Fibroblast of skin of right quadriceps (primary cell): Measurements from ENCODE around the gene IPO11.
"Not testable (repeated sequence)": the region's sequence is repeated elsewhere in the genome, so short reads cannot be mapped to it uniquely, and the experiment has no call there.

ENCODE experiments used
- DNase-seq: peaks from one replicate; pipeline ENCODE4 v3.0.0-alpha.2; 2013

Gene IPO11

DNA sequence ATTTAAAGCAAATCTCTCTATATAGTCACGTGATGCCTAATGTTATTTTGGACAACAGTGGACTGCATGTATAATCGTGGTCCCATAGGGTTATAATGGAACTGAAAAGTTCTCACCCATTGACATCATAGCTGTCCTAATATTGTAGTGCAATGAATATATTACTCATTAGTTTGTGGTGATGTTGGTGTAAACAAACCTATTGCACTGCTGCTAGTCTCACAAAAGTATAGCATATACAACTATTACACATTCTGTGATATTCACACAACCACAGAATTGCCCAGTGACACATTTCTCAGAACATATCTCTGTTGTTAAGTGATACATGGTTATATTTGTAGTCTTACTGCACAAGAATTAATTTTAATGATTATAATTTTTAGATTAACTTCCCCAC lies 37.7 kb downstream of the IPO11 start:
- DNase-seq, result no peak

DNA sequence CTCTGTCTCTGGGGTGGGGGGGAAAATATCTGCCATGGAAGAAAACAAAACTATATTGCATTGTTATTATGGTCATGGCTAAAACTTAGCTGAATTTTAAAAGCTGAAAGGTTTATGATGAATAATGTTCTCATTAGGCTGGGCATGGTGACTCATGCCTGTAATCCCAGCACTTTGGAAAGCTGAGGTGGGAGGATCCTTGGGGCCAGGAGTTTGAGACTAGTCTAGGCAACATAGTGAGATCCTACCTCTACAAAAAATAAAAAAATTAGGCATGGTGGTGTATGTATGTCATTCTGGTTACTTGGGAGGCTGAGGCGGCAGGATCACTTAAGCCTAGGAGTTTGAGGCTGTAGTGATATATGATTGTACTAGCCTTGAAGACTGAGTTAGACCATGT lies 44.5 kb downstream of the IPO11 start:
- peak; percentile 58 for DNase-seq

DNA sequence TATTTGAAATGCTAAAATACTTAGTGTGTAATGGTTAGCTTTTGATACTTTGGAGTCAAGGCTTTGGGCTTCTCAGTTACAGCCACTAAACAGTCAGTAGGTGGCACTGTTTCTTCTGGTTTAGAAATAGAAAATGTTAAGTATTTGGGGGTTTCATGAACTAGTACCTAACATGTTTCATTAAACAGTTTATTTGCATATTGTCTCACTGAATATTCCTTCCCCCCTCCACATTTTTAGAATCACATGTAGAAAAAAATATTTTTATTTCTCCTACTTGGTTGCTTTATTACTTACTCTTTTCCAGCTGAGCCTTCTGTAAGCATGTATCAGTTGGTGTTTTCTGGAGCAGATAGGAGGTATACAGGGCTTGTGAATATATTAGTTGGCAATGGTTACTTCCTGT lies 48.0 kb downstream of the IPO11 start:
- peak; percentile 54 for DNase-seq

DNA sequence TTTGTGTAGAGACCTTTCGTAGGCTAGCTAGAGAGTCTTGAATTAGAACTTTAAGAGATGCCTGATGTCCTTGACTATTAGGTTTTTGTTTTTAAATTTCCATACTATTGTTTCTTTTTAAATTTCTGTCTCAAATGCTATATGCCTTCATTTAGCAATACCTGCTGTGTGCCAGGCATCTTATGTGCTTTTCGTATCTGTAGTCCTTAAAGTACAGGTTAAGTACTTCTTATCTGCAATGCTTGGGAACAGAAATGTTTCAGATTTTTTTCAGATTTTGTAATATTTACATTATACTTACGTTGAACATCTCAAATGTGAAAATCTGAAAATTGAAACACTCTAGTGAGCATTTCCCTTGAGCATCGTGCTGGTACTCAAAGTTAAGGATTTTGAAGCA lies 49.0 kb downstream of the IPO11 start:
- no peak for DNase-seq

DNA sequence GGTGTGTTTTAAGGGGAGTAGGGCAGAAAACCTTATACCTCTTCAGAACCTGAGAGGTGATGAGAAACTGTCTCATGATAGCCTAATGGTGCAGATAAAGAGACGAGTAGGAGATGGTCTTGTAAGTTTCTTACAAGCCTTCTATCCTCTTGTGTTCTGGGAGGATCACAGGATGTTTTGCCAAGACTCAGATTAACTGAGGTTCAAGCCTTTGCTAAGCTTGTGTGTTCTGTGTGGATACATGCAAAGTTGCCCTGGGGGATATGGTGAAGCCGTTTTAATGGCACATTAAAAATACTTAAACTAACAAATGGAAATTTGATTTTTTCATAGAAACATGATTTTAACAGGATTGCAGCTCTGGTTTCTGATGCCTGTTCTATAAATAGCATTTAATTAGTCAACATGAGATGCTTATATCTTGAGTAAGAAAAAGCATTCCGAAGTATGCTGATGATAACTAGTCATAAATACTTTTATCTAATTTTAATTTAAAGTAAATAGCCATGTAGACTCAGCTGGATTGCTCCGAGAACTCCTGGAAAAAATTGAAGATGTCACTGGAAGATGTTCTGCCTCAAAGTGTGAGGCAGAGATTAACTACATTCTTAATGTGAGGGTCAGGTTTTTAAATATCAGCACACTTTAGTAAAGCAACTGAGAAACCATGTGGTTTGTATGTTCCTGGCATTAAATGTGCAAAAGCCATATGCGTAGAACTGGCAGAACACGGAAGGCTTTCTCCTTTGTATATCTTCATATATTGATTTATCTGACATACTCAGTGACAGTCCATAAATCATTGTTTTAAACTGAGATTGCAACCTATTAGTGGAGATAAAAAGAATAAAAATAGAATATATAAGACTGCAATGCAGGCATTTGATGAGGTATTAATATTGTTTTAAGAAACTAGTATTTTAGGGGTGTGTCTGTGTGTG lies 53.7 kb downstream of the IPO11 start:
- peak; percentile 58 for DNase-seq

DNA sequence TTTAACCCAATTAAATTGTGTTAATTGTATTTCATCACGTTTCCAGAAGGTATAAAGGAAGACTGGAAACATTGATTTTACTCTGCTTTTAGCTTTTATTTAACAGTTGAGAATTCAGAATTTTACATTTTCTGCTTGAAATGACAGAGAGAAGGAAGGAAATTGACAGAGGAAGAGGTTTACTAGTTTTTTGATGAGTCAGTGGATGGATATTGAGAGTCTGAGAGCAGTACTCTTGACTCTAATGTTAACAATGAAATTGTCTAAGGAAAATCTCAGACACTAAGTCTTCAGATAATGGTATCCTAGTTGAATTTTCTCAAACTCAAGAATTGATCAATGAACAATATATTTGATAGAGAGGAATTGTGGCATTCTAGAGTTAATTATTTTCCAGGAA lies 60.6 kb downstream of the IPO11 start:
- peak; percentile 19 for DNase-seq

DNA sequence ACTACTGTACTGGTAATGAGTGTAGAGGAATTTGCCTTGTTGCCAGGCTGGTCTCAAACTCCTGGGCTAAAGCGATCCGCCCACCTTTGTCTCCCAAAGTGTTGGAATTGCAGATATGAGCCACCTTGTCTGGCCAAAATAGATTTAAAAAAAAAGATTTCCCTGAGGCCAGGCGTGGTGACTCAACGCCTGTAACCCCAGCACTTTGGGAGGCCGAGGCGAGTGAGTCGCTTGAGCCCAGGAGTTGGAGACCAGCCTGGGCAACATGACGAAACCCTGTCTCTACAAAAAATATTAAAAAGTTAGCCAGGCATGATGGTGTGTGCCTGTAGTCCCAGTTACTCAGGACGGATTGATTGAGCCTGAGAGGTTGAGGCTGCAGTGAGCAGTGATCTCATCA lies 62.5 kb downstream of the IPO11 start:
- peak; percentile 76 for DNase-seq

DNA sequence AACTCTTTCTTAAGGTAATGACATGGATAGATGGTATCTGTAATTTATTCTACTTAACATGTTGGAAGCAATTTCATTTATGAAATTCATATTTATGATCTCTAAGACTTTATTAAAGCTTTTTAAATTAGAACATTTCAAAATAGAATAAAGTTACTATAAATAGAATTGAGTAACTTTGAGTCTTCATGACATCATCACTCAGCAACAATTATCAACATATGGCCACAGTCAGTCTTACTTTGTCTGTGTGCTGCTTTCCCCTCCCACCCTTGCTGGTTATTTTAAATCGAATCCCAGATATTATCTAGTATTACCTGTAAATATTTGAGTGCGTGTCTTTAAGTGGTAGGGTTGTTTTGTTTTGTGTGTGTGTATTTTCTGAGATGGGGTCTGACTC lies 65.2 kb downstream of the IPO11 start:
- peak; percentile 45 for DNase-seq

DNA sequence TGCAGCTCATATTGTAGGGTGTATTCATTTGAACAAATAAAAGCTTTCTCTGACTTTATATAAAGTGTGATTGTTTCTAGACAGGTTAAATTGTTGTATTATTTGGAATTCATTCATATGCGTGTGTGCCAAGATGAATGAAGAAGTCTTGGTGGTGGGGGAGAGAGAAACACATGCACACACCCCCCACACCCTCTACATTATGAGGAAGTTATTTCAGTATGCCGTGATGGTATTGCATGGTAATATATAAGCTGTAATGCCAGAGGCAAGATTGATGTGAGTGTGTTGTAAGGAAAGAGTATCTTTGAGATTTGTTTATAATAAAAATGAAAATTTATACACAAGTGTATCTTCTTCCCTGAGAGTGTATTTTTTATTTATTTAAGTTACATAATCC lies 71.0 kb downstream of the IPO11 start:
- no peak for DNase-seq

DNA sequence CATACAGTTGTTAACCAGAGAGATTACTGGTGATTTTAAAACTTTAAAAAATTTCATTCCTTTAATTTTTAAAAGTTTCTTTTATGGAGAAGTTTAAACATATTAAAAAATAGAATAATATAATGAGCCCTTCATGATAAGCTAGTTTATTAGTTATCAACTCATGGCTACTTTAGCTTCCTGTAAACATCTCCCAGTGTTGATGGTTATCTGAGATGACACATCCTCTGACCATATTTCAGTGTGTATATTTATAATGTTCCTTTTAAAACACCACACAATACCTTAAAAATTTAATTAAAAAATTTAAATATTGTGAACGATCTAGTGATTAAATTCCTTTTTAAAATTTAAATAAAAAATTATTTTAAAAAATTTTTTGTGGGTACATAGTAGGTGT lies 74.1 kb downstream of the IPO11 start:
- DNase-seq, result no peak

DNA sequence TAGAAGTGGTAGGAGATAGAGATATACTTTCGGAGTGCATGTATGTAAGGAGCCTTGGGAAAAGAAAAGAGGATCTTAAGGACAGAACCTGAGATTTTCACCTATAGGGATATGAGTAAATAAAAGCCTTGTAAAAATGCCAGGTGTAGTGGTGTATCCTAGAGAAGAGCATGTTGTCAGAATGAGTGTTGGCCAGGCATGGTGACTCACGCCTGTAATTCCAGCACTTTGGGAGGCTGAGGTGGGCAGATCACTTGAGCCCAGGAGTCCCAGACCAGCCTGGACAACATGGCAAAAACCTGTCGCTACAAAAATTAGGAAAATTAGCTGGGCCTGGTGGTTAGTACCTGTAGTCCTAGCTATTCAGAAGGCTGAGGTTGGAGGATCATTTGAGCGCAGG lies 76.0 kb downstream of the IPO11 start:
- DNase-seq, result no peak

DNA sequence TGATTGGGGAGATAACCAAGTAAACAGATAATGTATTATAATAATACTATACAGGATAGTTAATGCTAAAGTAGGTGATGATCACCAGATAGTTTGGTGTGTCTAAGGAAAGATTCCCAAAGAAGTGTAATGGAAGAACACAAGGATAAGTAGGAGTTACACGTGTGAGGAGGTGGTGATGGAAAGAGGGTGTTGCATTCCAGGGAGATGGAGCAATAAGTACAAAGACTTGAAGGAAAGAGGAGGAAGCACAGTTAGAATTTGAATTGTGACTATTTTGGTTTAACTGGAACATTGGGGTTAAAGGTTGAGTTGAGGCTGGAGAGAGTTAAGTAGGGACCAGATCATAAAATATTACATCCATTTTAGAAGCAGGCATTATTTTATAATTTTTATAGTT lies 76.9 kb downstream of the IPO11 start:
- DNase-seq, result no peak

DNA sequence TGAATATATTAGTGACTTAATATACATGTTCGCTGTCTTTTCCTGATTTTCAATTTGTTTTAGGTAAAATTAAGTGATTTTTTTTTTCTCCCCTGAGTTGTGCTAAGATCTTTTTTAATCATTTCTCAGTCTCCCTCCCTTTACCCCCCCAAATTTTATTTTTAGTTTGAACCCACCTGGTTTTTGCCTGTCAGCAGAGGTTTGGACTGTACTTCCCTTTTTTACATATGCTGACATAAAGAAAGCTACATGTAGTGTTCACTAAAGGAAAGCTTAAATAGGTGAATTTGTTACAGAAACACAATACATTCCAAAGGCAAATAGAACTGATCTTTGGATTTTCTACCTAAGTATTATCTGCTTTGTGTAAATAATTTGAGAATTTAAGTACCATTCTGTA lies 82.2 kb downstream of the IPO11 start:
- no peak for DNase-seq

DNA sequence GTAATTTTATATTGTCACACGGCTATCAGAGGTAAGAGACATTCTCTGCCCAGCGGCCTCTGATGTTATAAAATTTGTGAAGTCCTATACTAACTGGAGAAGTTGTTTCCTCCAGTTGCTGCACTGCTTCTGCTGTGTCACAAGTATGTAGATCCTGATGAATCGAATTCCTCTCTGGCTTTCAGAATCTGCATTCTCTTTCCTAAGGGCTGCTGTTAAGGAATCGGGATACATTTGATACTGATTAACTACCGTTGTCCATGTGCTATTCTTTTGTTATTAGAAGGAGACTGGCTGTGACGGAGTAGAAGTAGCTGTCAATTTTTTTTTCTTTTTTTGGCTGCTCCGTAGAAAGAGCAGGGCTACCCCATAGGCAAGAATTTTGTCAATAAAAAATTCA lies 84.3 kb downstream of the IPO11 start:
- DNase-seq, result no peak

DNA sequence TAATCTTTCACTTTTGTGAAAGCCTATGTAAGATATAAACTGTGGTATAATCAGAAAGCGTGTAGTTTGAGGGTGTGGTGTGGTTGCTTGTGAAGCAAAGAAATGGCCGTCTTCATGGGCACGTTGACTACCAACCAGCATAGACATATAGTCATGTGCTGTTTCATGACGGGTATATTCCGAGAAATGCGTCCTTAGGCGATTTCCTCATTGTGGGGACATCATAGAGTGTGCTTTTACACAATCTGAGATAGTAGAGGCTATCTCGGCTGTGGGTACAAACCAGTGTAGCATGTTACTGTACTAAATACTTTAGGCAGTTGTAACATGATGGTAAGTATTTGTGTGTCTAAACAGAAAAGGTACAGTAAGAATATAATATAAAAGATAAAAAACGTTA lies 86.4 kb downstream of the IPO11 start:
- no peak for DNase-seq

DNA sequence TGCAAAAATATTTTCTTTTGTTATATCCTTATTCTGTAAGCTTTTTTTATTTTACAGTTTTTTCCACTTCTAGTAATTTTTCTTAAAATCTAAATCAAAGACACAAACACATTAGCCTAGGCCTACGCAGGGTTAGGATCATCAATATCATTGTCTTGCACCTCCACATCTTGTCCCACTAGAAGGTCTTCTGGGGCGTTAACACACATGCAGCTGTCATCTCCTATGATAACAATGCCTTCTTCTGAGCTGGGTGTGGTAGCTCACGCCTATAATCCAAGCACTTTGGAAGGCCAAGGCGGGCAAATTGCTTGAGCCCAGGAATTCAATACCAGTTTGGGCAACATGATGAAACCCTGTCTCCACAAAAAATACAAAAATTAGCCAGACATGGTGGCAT lies 87.2 kb downstream of the IPO11 start:
- no peak for DNase-seq

DNA sequence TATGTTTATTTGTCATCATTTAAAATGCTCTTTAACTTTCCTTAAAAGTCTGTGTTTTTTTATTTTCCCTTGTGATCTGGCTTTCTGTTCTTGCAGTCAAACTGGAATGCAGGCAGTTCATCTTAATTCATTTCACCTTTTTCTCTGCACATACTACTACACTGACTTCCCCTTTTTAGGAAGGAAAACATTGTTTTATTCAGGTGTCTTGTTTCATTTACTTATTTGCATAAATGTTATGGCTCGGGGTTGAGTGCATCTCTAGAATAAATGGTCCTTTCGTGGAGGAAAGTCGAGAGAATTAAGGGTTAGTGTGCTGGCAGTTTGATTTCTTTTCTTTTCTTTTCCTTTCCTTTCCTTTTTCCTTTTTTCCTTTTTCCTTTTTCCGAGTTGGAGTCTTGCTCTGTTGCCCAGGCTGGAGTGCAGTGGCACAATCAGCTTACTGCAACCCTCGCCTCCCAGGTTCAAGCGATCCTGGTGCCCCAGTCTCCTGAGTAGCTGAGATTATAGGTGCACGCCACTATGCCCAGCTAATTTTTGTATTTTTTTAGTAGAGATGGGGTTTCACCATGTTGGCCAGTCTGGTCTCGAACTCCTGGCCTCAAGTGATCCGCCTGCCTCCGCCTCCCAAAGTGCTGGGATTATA lies 90.0 kb downstream of the IPO11 start:
- no peak for DNase-seq

DNA sequence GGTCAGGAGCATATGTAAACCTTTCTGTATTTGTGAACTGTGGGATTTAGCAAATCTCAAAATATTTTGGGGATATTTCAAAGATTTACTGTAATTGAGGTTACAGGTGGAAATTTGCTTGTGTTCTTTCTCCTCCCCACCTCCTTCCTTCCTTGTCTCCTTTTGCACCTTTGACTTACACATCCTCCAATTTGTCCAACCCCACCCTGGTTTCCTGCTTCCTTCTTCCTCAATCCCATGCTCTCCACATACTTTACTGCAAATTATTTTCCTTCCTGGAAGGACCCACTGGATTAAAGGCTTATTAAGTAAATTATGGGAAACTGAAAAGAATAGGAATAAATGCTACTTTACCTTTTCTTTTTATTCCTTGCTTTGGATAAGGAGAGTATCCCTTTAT lies 91.6 kb downstream of the IPO11 start:
- no peak for DNase-seq

DNA sequence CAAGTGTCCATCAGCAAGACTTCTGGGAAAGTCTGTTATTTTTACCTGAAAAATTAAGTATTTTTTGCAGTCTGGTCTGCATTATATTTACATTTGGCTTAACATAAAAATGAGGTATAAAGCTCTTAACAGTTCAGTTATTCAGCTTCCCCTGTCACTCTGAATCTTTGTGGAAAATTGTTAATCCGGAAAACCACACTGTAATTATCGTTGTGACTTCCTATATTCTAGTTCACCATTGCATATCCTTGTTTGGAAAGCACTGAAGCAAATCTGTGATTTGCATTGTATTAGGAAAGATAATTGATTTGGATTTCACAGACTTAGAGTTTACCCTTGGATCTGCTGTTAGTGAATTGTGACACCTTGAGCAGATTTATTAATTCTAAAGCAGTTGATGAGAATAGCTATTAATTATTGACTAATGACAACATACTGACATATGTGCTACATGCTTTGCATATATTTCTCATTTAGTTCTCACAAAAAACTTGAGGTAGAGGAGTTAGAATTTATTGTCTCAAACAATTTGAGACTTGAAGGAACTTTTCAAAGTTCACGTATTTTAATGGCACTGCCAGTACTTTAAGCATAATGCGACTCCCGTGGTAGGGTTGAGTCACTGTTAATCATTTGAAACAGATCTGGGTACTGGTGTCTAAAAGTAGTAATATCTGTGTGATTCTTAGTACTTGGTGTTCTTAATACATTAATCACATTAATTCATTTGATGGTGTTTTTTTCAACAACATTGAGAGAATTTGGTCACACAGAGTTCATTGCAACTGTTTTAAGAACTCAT lies 94.3 kb downstream of the IPO11 start:
- DNase-seq, result no peak

DNA sequence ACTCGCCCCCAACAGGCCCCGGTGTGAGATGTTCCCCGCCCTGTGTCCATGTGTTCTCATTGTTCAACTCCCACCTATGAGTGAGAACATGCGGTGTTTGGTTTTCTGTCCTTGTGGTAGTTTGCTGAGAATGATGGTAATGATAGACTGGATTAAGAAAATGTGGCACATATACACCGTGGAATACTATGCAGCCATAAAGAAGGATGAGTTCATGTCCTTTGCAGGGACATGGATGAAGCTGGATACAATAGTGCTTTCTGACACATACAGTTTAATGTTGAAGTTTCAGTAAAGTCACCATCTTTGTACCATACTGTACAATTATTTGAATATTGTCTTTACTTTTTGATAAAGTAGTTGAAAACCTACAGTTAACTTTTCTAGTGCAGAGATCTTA lies 96.2 kb downstream of the IPO11 start:
- DNase-seq, result not testable (repeated sequence)

DNA sequence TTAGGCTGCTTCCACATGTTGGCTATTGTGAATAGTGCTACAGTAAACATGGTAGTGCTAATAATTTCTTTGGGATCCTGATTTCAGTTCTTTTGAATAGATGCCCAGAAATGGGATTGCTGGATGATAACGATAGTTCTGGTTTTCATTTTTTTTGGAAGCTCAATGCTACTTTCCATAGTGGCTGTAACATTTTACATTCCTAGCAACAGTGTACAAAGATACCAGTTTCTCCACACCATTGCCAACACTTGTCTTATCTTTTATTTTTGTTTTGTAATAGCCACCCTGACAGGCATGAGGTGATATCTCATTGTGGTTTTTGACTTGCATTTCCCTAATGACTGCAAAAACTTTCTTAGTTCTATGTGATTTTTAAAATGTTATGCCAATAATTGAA lies 97.2 kb downstream of the IPO11 start:
- DNase-seq, result no peak

DNA sequence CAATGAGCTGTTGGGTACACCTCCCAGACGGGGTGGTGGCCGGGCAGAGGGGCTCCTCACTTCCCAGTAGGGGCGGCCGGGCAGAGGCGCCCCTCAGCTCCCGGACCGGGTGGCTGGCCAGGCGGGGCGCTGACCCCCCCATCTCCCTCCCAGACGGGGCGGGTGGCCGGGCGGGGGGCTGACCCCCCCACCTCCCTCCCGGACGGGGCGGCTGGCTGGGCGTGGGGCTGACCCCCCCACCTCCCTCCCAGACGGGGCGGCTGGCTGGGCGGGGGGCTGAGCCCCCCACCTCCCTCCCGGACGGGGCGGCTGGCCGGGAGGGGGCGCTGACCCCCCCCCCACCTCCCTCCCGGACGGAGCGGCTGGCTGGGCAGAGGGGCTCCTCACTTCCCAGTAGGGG lies 100.5 kb downstream of the IPO11 start:
- DNase-seq, result not testable (repeated sequence)

DNA sequence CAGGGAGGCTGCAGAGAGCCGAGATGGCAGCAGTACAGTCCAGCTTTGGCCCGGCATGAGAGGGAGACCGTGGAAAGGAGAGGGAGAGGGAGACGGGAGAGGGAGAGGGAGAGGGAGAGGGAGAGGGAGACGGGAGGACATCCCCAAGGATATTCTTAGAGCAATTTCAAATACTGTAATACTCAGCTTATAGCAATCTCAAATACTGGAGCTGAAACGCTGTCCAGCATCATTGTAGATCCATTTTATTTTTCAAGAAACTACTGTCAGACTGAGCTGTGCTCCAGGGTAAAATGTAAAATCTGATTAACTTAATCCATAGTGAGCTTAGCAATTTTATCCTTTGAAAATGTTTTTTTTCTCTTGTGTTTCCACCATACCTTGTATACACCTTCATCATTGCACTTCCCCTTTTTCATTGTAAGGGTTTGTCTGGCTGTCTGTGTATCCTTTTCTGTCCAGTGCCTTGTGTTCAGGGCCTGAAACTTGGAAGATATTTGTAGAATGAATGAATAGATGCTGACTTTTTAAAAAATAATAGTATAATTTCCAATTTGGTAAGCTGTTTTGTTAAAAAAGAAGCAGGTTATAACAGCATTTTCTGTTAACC lies 102.1 kb downstream of the IPO11 start:
- no peak for DNase-seq
